ENCODE results near the gene GNG13. TPM values are rescaled to one million over a fixed set of nuclear protein-coding genes. Genes with fewer than 3 reads are reported as not detected.

GNG13 gene
- polyA plus RNA-seq, 2 of the 4 experiments (the other 2 are of a cell fraction), result 0.09 TPM; not detected in 1

GRCh38 chr16:844638-845350 is 44.3 kb upstream of the GNG13 start:
- TF ChIP-seq PHF8 (IDR thresholded peaks at IDR 0.05; ENCODE audit: borderline replicate concordance, low read depth) (no peak), MAZ (IDR thresholded peaks at IDR 0.05; ENCODE audit: borderline replicate concordance, low read depth, low read length) (no peak), HOXB13 (CRISPR knock-in tag; IDR thresholded peaks at IDR 0.05; ENCODE audit: low read depth) (no peak), HOXB5 (CRISPR knock-in tag; IDR thresholded peaks at IDR 0.05) (no peak), SREBF2 (IDR thresholded peaks at IDR 0.05) (no peak), GATA3 (IDR thresholded peaks at IDR 0.05; ENCODE audit: borderline replicate concordance) (no peak), RFX5 (IDR thresholded peaks at IDR 0.05) (no peak), CHD2 (IDR thresholded peaks at IDR 0.05; ENCODE audit: low read length, partially characterized antibody) (no peak), HEYL (CRISPR knock-in tag; IDR thresholded peaks at IDR 0.05) (no peak), POLR2A (IDR thresholded peaks at IDR 0.05; ENCODE audit: low read length) (no peak), FOSB (CRISPR knock-in tag; IDR thresholded peaks at IDR 0.05) (no peak), JUN (IDR thresholded peaks at IDR 0.05) (no peak), KDM5A (IDR thresholded peaks at IDR 0.05) (no peak), ESRRA (IDR thresholded peaks at IDR 0.05; ENCODE audit: borderline replicate concordance, low read length) (no peak), EHF (CRISPR knock-in tag; IDR thresholded peaks at IDR 0.05) (no peak), RAD21 (conservative IDR thresholded peaks at IDR 0.05 in 1 of 2, IDR thresholded peaks at IDR 0.05 in 1 of 2) (no peak)
- TF ChIP-seq, protein P1, sequence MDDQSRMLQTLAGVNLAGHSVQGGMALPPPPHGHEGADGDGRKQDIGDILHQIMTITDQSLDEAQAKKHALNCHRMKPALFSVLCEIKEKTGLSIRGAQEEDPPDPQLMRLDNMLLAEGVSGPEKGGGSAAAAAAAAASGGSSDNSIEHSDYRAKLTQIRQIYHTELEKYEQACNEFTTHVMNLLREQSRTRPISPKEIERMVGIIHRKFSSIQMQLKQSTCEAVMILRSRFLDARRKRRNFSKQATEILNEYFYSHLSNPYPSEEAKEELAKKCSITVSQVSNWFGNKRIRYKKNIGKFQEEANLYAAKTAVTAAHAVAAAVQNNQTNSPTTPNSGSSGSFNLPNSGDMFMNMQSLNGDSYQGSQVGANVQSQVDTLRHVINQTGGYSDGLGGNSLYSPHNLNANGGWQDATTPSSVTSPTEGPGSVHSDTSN (IDR thresholded peaks at IDR 0.05), result no peak
- H3K27ac ChIP-seq, result no peak overlapping the region
- 67% methylated on average over 48 of the region's 48 CpGs for WGBS (ENCODE audit: missing lambda C conversion rate)
- POLR2A ChIA-PET, result no interaction called here
- FAIRE-seq, result no peak
- peaks cover 11% of the 10 kb centered on the region for H3K9me3 ChIP-seq
- H3K4me3 ChIP-seq, result no peak overlapping the region
- ATAC-seq, result no peak
- no peak overlapping the region for H3K4me2 ChIP-seq
- H3K4me1 ChIP-seq, result no peaks in the 10 kb centered on the region
- CTCF ChIA-PET, result interaction anchor here (1.0 to 1.3 kb wide), 3 partner anchors 20 to 457 kb away, joined by 3 read pairs; no protein-coding TSS in a partner anchor
- no peak for DNase-seq (ENCODE audit: low read depth in 1 of 2, low spot score in 1 of 2)

- WGBS (ENCODE audit: missing lambda C conversion rate), result 65% methylated on average over 19 of the region's 20 CpGs
- Histone ChIP-seq H3K4me3 (no peak overlapping the region), H3K4me1 (no peaks in the 10 kb centered on the region), H3K27ac (no peak overlapping the region), H3K4me2 (no peak overlapping the region), H3K9me3 (peaks cover 3% of the 10 kb centered on the region; the same call in 2 of the 3 replicates)
- no peak for ATAC-seq
- DNase-seq (ENCODE audit: low read depth in 1 of 2, low spot score in 1 of 2), result no peak
- TF ChIP-seq HDAC2 (IDR thresholded peaks at IDR 0.05), result no peak
- TF ChIP-seq ZNF302 (CRISPR knock-in tag; IDR thresholded peaks at IDR 0.05), result no peak
- no peak for TF ChIP-seq NFE2L2 (conservative IDR thresholded peaks at IDR 0.05; ENCODE audit: low read length)
- TF ChIP-seq NR3C1 (IDR thresholded peaks at IDR 0.05), result no peak
- no peak for TF ChIP-seq TP53 (CRISPR knock-in tag; IDR thresholded peaks at IDR 0.05)
- ChIA-PET CTCF (no interaction called here), POLR2A (no interaction called here)
- no peak for FAIRE-seq
Measured at GRCh38 chr16:843771-844170, 43.2 kb upstream of the GNG13 start.

DNA sequence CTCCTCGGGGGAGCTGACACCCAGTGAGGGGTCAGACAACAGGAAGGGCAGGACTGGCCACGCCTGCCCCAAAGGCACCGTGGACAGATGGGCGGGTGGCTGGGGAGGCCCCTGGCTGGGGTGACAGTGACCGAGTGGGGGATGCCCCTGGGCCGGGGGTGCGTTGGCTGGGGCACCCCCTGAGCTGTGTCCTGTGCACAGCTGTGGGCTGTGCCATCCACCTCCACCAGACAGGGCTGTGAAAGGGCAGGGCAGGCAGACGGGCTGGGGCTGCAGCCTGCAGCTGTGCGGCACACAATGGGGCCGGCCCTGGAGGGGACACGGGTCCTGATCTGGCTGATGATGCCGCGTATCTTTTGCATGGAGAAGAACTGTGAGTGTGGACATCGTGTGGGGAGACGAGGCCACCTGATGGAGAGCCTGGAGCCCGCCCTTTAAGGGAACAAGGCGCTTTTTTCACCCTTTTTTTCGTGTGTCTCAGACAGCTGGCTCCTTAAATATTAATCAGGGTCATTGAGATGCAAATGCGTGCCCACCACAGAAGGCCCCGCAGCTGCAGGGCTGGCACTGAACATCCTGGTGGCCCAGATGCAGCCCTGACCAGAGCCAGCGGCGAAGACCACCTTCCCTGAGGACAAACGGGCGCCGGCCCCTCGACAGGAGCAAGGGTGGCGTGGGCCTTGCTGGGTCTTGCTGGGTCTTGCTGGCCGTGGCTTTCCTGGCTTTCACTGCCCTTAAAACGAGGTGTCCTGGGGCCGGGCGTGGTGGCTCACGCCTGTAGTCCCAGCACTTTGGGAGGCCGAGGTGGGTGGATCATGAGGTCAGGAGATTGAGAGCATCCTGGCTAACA is 42.4 kb upstream of the GNG13 start:
- Histone ChIP-seq H3K27ac (no peak overlapping the region), H3K4me2 (no peak overlapping the region), H3K4me3 (no peak overlapping the region), H3K9me3 (no peaks in the 10 kb centered on the region; the same call in 2 of the 3 replicates), H3K4me1 (no peaks in the 10 kb centered on the region)
- DNase-seq (ENCODE audit: low read depth in 1 of 2, low spot score in 1 of 2), result no peak
- ATAC-seq, result no peak
- 43% methylated on average over 19 of the region's 33 CpGs for WGBS (ENCODE audit: missing lambda C conversion rate)
- TF ChIP-seq RCOR1 (IDR thresholded peaks at IDR 0.05; ENCODE audit: low read depth, low read length), result no peak
- ChIA-PET POLR2A (no interaction called here), CTCF (no interaction called here)
- FAIRE-seq, result no peak
